ENCODE measurements around the gene PIAS1. TPM values are rescaled to one million over a fixed set of nuclear protein-coding genes. Genes with fewer than 3 reads are reported as not detected.
A peak's percentile ranks its signal among the peaks of the same experiment; 100 is the strongest.

PIAS1 gene
- total and polyA plus RNA-seq, 9 of the 15 experiments (the other 6 are each of a cell fraction or from before 2014, with no cell fraction given) = 18.0 to 59.1 (median 28.5) TPM

DNA sequence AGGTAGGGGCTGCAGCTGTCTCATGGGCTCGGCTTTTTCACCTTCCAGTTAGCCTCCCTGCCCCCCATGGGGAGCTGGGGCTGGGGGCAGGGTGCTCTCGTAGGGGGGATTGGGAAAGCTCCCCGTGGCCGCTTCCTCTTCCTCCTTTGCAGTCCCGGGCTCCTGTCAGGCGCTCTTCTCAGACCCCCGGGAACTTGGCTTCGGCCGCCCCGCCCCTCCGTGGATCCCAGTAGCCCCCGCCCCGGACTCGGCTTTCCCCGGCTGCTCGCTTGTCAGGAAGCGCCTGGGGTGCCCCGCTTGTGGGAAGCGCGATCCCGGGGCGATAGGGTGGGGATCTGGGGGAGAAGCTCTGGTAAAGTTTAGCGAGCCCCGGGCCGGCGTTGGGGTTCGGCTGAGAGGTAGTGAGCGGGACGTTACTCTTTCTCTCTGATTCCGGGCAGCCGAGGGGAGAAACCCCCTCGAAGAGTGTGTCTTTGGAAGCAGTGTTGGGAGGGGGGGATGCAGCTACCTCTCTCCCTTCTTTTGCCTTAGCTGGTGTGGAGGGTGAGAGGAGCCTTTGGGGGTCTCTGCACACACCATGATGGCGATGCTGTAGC lies 611 bp downstream of the PIAS1 start:
- ATAC-seq (peak; percentile 65), FAIRE-seq (no peak), DNase-seq (ENCODE audit: extremely low read depth in 1 of 4, low spot score in 3 of 4) (peak; percentile 65 to 83 (median 75))
- intact Hi-C loops (cut with micrococcal nuclease) (loop anchor here (5.0 to 10.0 kb wide), 2 partner anchors 100 to 172 kb away; no protein-coding TSS in a partner anchor), in situ Hi-C loops (cut with MboI) (no loop called here)
- H3K27ac ChIP-seq (ENCODE audit: extremely low read depth, low read depth, low read length) = peak overlapping the region; percentile 87
- peaks cover 56% of the 10 kb centered on the region for H3K79me2 ChIP-seq (ENCODE audit: control insufficient read depth, insufficient read depth, low read length)
- H3K9me3 ChIP-seq (replicated peaks; ENCODE audit: control insufficient read depth, insufficient read depth, low read depth, low read length) = no peaks in the 10 kb centered on the region
- 1% methylated on average over 20 of the region's 33 CpGs for WGBS (ENCODE audit: insufficient coverage, low coverage, missing lambda C conversion rate)
- H3K9me1 ChIP-seq (ENCODE audit: control insufficient read depth, insufficient read depth, low read length) = no peaks in the 10 kb centered on the region
- peak overlapping the region; percentile 97 for H3K4me3 ChIP-seq
- H3K36me3 ChIP-seq (ENCODE audit: control insufficient read depth, insufficient read depth, low read length) = peaks cover 2% of the 10 kb centered on the region; the same call in 2 of the 3 replicates
- ChIA-PET POLR2A (interaction anchor here (0.7 to 2.5 kb wide), 12 partner anchors 8 to 192 kb away, joined by 3 to 18 read pairs (median 3); no protein-coding TSS in a partner anchor), CTCF (ENCODE audit: low intra/inter-chr PET ratio) (no interaction called here)
- no TSS peak for BruUV-seq (replicated peaks)
- no peaks in the 10 kb centered on the region for H3K27me3 ChIP-seq (ENCODE audit: control insufficient read depth in 2 of 2, insufficient read depth in 2 of 2, low read length in 2 of 2)
- H3K4me1 ChIP-seq (replicated peaks in 1 of 2; ENCODE audit: control insufficient read depth in 2 of 2, insufficient read depth in 2 of 2, low read length in 2 of 2) = peaks cover 6 to 24% of the 10 kb centered on the region in 2 experiments; a peak in 3 of 5 replicates
- peak overlapping the region; percentile 73; the same call in 1 of the 2 replicates for H2AFZ ChIP-seq (ENCODE audit: low read depth, low read length)
- peak overlapping the region; percentile 76 to 94 for H3K9ac ChIP-seq (ENCODE audit: insufficient read depth in 1 of 2, low read depth in 2 of 2, low read length in 2 of 2)
- peak overlapping the region; percentile 87 for H3K4me2 ChIP-seq (ENCODE audit: insufficient read depth, low read length)
- peaks cover 4% of the 10 kb centered on the region; the same call in 1 of the 2 replicates for H4K20me1 ChIP-seq (replicated peaks; ENCODE audit: control insufficient read depth, insufficient read depth, low read length)
- TF ChIP-seq HMGN3 (IDR thresholded peaks at IDR 0.05; ENCODE audit: borderline replicate concordance, extremely low read depth, insufficient read length, low read depth, low read length) (peak; percentile 2), ZNF780A (CRISPR knock-in tag; IDR thresholded peaks at IDR 0.05) (no peak), HLTF (IDR thresholded peaks at IDR 0.05) (no peak), ZNF133 (CRISPR knock-in tag; IDR thresholded peaks at IDR 0.05) (no peak), CEBPG (CRISPR knock-in tag; IDR thresholded peaks at IDR 0.05) (no peak), CEBPG (tag; conservative IDR thresholded peaks at IDR 0.05 in 1 of 2, IDR thresholded peaks at IDR 0.05 in 1 of 2) (no peak), EWSR1 (IDR thresholded peaks at IDR 0.05; ENCODE audit: borderline replicate concordance, low read depth, partially characterized antibody) (no peak), PHB2 (IDR thresholded peaks at IDR 0.05; ENCODE audit: low read depth) (no peak), CXXC5 (CRISPR knock-in tag; IDR thresholded peaks at IDR 0.05) (no peak), ZNF253 (CRISPR knock-in tag; conservative IDR thresholded peaks at IDR 0.05) (no peak), RBM15 (IDR thresholded peaks at IDR 0.05; ENCODE audit: insufficient read depth, low read length) (no peak), ZNF41 (CRISPR knock-in tag; conservative IDR thresholded peaks at IDR 0.05) (no peak)
- TF ChIP-seq, protein P1, sequence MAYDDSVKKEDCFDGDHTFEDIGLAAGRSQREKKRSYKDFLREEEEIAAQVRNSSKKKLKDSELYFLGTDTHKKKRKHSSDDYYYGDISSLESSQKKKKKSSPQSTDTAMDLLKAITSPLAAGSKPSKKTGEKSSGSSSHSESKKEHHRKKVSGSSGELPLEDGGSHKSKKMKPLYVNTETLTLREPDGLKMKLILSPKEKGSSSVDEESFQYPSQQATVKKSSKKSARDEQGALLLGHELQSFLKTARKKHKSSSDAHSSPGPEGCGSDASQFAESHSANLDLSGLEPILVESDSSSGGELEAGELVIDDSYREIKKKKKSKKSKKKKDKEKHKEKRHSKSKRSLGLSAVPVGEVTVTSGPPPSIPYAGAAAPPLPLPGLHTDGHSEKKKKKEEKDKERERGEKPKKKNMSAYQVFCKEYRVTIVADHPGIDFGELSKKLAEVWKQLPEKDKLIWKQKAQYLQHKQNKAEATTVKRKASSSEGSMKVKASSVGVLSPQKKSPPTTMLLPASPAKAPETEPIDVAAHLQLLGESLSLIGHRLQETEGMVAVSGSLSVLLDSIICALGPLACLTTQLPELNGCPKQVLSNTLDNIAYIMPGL (CRISPR knock-in tag; IDR thresholded peaks at IDR 0.05) = no peak
- TF ChIP-seq, protein P2, sequence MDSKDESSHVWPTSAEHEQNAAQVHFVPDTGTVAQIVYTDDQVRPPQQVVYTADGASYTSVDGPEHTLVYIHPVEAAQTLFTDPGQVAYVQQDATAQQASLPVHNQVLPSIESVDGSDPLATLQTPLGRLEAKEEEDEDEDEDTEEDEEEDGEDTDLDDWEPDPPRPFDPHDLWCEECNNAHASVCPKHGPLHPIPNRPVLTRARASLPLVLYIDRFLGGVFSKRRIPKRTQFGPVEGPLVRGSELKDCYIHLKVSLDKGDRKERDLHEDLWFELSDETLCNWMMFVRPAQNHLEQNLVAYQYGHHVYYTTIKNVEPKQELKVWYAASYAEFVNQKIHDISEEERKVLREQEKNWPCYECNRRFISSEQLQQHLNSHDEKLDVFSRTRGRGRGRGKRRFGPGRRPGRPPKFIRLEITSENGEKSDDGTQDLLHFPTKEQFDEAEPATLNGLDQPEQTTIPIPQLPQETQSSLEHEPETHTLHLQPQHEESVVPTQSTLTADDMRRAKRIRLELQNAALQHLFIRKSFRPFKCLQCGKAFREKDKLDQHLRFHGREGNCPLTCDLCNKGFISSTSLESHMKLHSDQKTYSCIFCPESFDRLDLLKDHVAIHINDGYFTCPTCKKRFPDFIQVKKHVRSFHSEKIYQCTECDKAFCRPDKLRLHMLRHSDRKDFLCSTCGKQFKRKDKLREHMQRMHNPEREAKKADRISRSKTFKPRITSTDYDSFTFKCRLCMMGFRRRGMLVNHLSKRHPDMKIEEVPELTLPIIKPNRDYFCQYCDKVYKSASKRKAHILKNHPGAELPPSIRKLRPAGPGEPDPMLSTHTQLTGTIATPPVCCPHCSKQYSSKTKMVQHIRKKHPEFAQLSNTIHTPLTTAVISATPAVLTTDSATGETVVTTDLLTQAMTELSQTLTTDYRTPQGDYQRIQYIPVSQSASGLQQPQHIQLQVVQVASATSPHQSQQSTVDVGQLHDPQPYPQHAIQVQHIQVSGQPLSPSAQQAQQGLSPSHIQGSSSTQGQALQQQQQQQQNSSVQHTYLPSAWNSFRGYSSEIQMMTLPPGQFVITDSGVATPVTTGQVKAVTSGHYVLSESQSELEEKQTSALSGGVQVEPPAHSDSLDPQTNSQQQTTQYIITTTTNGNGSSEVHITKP (IDR thresholded peaks at IDR 0.05; ENCODE audit: partially characterized antibody) = peak; percentile 97
- TF ChIP-seq, protein P3, sequence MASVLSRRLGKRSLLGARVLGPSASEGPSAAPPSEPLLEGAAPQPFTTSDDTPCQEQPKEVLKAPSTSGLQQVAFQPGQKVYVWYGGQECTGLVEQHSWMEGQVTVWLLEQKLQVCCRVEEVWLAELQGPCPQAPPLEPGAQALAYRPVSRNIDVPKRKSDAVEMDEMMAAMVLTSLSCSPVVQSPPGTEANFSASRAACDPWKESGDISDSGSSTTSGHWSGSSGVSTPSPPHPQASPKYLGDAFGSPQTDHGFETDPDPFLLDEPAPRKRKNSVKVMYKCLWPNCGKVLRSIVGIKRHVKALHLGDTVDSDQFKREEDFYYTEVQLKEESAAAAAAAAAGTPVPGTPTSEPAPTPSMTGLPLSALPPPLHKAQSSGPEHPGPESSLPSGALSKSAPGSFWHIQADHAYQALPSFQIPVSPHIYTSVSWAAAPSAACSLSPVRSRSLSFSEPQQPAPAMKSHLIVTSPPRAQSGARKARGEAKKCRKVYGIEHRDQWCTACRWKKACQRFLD (CRISPR knock-in tag; IDR thresholded peaks at IDR 0.05) = no peak

All from K562 (cell line).